Inflammatory macrophage treated with lipopolysaccharide for 4 hours (primary cell): ENCODE data around the gene CENPA.
"Not testable (repeated sequence)": the region's sequence is repeated elsewhere in the genome, so short reads cannot be mapped to it uniquely, and the experiment has no call there.

Experiments used
- DNase-seq: peaks from one replicate; pipeline ENCODE4 v3.0.0-alpha.2; 2020

The CENPA gene

GRCh38 chr2:26793518-26793917, 7.7 kb downstream of the CENPA start:
- no peak for DNase-seq

GRCh38 chr2:26795135-26795534, 9.3 kb downstream of the CENPA start:
- DNase-seq: not testable (repeated sequence)

GRCh38 chr2:26801328-26801727, 15.5 kb downstream of the CENPA start:
- DNase-seq: no peak

GRCh38 chr2:26801796-26802195, 15.9 kb downstream of the CENPA start:
- no peak for DNase-seq

- no peak for DNase-seq
Measured at GRCh38 chr2:26805241-26805676, 19.4 kb downstream of the CENPA start.

DNA sequence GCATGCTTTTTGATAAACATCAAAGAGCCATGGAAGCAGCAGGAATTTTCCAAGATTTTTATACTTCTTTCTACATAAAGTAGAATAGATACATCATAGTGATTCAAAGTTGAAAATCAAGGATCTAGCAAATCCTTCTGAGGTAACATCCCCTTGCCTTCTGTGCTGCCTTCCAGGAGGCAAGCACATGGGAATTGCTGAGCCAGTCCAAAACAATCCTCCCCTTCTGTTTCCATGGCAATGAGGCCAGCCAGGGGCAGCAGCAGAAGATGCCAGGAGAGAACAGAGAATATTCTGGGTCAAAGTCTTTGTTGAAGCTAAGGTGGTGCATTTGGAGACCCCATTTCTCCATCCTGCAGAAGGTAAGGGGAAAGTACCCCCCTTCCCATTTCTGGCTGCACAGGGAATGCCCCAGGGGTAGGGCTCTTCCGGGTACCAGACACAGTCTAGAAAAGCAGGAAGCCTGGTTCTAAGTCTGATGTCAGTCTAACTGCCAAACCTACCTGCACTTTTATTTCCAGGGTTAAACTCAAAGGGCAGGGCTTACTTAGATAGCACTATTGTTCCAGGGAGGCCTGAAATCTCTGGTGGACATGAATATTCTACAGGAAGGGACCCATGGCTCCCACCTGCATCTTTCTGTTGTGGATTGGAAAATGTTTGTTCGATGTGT, 22.1 kb downstream of the CENPA start:
- no peak for DNase-seq

DNA sequence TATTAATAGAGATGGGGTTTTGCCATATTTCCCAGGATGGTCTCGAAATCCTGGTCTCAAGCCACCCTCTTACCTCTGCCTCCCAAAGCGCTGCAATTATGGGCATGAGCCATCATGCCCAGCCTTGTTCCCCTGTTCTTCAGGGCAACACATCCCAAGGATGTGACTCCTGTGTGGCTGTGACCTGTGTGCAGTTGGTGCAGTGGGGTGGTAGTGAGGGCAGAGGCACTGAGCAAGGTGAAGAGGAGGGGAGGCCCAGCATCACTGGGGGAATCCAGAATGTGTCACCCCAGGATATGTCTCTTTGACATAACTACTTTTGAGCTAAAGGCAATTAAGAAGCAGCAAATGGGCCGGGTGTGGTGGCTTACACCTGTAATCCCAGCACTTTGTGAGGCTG, 23.4 kb downstream of the CENPA start:
- no peak for DNase-seq

GRCh38 chr2:26809876-26810577, 24.2 kb downstream of the CENPA start:
- DNase-seq: peak; percentile 67

- no peak for DNase-seq
Measured at GRCh38 chr2:26811261-26811660, 25.4 kb downstream of the CENPA start.

DNA sequence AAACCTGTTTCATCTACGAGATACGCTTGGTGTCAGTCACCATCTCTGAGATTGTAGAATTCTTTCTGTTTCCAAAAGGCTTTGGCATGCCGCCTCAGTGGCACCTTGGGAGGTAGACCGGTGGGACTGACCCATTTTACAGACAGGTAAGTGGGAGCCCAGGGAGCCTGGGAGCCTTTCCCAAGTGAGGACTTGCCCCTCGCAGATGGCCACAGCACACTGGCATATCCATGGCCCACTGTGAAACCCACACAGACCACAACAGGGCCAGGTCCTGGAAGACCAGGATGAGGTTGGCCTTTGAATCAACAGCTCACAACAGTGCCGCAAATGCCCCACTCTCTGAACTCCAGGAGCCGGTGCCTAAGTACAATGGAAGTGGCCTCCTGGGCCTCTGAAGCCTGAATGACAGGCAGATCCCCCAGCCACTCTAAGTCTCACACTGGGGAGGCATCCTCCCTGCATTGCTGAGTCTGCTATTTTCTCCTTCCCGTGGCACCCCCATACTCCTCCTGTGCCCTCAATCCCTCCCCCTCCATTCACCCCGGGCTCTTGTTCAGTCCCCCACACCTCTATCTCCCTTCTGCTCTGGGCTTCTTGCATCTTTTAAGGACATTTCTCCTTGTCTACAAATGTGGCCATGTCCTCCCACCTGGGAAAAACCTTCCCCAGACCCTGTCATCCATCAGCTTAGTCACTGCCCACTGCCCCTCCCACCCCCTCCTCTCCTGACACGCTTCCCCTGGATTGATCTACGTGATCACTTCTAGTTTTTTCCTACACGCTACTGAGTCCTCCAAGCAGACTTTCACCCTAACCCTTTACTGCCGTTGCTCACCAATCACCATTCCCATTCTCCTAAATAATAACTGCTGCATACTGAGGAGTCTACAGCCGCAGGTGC, 26.2 kb downstream of the CENPA start:
- no peak for DNase-seq

- DNase-seq: no peak
Measured at GRCh38 chr2:26812731-26813130, 26.9 kb downstream of the CENPA start.

DNA sequence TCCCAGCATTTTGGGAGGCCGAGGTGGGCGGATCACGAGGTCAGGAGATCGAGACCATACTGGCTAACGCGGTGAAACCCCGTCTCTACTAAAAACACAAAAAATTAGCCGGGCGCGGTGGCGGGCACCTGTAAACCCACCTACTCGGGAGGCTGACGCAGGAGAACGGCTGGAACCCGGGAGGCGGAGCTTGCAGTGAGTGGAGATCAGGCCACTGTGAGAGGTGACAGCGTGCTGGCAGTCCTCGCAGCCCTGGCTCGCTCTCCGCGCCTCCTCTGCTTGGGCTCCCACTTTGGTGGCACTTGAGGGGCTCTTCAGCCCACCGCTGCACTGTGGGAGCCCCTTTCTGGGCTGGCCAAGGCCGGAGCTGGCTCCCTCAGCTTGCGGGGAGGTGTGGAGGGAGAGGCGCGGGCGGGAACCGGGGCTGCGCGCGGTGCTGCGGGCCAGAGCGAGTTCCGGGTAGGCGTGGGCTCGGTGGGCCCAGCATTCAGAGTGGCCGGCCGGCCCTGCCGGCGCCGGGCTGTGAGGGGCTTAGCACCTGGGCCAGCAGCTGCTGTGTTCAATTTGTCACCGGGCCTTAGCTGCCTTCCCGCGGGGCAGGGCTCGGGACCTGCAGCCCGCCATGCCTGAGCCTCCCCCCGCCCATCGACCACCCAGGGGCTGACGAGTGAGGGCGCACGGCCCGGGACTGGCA, 28.4 kb downstream of the CENPA start:
- not testable (repeated sequence) for DNase-seq

DNA sequence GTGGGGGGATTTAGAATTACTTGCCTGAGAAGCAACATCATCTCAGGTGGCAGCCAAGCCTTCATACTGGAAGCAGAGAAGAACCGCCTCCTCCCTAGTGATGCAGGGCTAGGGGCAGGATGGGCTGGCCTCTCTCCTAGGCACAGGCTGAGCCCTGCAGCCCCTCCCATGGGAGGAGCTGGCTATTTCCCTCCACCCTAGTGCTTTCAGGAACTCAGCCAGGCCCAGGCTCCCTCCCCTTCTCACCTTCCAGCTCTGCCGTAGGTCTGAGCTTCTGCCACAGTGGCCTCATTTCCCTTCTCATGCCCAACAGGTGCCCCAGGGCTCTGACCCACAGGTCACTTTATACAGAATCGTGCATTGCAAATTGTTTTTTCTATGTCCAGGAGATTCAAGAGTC, 31.0 kb downstream of the CENPA start:
- DNase-seq: no peak

DNA sequence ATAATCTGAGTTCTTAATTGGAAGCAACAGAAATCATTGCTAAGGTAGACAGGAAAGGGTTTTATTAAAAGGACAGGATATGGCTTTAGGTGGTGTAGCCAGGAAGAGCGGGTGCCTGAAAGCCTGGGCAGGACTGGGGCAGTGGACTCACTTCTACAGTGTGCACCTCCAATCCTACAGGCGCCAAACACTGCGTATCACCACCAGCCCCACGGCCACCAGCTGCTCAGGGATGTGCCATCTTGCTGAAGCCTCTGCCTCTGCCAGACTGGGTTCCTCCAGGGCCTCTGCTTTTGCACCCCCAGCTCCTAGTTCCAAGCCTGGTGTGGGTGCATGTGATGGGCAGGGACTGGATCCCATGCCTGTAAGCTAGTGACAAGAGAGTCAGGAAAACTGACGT, 32.4 kb downstream of the CENPA start:
- DNase-seq: no peak

DNA sequence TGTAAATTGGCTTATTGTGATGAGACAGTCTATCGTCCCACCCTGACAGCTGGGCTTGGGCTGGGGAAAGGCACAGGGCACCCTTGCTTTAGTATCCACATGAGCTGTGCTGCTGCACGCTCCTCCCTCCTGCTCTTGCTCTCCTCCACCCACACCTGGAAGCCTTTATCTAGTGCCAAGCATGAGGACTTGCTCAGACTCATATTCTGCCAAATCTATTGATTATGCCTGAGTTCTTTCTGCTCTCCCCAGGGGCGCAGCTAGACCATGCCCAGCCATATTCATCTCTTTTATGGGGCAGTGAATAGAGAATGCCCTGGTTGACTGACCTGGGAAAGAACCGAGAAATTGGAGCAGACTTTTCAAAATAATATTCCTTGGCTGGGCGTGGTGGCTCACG, 33.1 kb downstream of the CENPA start:
- DNase-seq: no peak

DNA sequence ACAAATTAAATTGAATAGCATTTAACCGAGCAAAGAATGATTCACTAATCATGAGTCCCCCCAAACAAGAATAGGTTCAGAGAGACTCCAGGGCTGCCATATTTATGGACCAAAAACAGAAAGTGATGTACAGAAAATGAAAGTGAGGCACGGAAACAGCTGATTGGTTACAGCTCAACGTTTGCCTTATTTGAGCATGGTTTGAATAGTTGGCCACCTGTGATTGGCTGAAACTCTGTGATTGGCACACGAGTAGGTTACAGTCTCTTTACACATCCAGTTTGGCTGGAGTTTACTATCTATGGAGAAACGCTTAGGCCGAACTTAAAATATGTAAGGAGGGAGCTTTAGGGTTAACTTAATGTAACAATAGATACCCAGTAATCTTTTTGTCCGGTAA, 35.1 kb downstream of the CENPA start:
- peak; percentile 5 for DNase-seq

DNA sequence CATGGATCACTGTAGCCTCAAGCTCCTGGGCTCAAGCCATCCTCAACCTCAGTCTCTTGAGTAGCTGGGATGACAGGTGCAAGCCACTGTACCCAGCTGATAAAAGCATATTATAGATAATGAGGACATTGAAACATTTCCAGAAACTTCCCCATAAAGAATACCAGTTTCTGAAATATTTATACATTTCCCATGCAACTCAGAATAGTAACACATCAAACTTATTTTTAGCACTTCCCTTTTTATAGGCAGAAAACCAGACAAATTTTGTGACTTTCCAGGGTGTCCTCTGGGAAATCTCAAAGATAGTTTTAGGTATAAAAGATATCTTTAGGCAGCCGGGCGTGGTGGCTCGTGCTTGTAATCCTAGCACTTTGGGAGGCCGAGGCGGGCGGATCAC, 37.0 kb downstream of the CENPA start:
- no peak for DNase-seq

- no peak for DNase-seq
Measured at GRCh38 chr2:26838121-26838906, 52.5 kb downstream of the CENPA start.

GRCh38 chr2:26840937-26841610, 55.2 kb downstream of the CENPA start:
- DNase-seq: peak; percentile 11

GRCh38 chr2:26843041-26843440, 57.2 kb downstream of the CENPA start:
- DNase-seq: no peak
